GM19043 (cell line): ENCODE results near the gene ITGBL1.

Experiments
- ATAC-seq: cut with Tn5 transposase; IDR thresholded peaks from one replicate; pipeline ENCODE4 v1.9.1; 2021; ENCODE audit warnings: low read depth; ENCODE audit not compliant: unreplicated experiment

ITGBL1 gene

GRCh38 chr13:101452519-101453485 lies at the start of gene ITGBL1:
ITGBL1 (plus strand) TSS chr13:101452675; CDS start chr13:101452834, 159 bp downstream.
- ATAC-seq: peak; percentile 64

- ATAC-seq: no peak
These were observed 45.7 kb upstream of the ITGBL1 start for GRCh38 chr13:101406791-101407190.

- no peak for ATAC-seq
These were observed 44.3 kb upstream of the ITGBL1 start for GRCh38 chr13:101408154-101408553.

GRCh38 chr13:101408992-101409656 lies 43.4 kb upstream of the ITGBL1 start:
- ATAC-seq: no peak

GRCh38 chr13:101412076-101412475 lies 40.4 kb upstream of the ITGBL1 start:
- no peak for ATAC-seq

- ATAC-seq: no peak
These were observed 36.9 kb upstream of the ITGBL1 start for GRCh38 chr13:101415358-101416174.

- no peak for ATAC-seq
These were observed 36.1 kb upstream of the ITGBL1 start, which contains the start of gene NALCN for GRCh38 chr13:101416181-101417042. NALCN (minus strand) TSS chr13:101416508; CDS start chr13:101399126, 17,382 bp downstream.

- ATAC-seq: no peak
These were observed 35.5 kb upstream of the ITGBL1 start for GRCh38 chr13:101417043-101417406.

GRCh38 chr13:101417501-101417900 lies 35.0 kb upstream of the ITGBL1 start:
- ATAC-seq: no peak

GRCh38 chr13:101423872-101424271 lies 28.6 kb upstream of the ITGBL1 start:
- ATAC-seq: no peak

GRCh38 chr13:101424381-101425155 lies 27.9 kb upstream of the ITGBL1 start:
- no peak for ATAC-seq

GRCh38 chr13:101425156-101425471 lies 27.4 kb upstream of the ITGBL1 start:
- no peak for ATAC-seq

- no peak for ATAC-seq
These were observed 26.9 kb upstream of the ITGBL1 start for GRCh38 chr13:101425623-101426022.

GRCh38 chr13:101429733-101430132 lies 22.7 kb upstream of the ITGBL1 start:
- no peak for ATAC-seq

GRCh38 chr13:101433895-101434294 lies 18.6 kb upstream of the ITGBL1 start:
- ATAC-seq: no peak

- no peak for ATAC-seq
These were observed 18.0 kb upstream of the ITGBL1 start for GRCh38 chr13:101434486-101434885.

GRCh38 chr13:101447852-101448251 lies 4.6 kb upstream of the ITGBL1 start:
- ATAC-seq: no peak

GRCh38 chr13:101449790-101450748 lies 2.4 kb upstream of the ITGBL1 start:
- ATAC-seq: no peak
